BLaER1 treated with 17β-estradiol and CSF1 and Interleukin-3, amounts not matched to agents 10 nM and 100 nM (cell line): ENCODE data around the gene LPIN2.

Experiments used
- H3K27ac ChIP-seq, 11 experiments: shearing (Covaris generic); formaldehyde crosslinking; 2 replicates each; pipeline ENCODE4 v1.8.1; 2022
- H3K27me3 ChIP-seq, 11 experiments: shearing (Covaris generic); formaldehyde crosslinking; 2 replicates each; pipeline ENCODE4 v1.8.1; 2022
- H3K36me3 ChIP-seq, 11 experiments: shearing (Covaris generic); formaldehyde crosslinking; 2 replicates each; pipeline ENCODE4 v1.8.1; 2022
- H3K4me1 ChIP-seq, 10 experiments: shearing (Covaris generic); formaldehyde crosslinking; 2 replicates each; pipeline ENCODE4 v1.8.1; 2022
- H3K4me2 ChIP-seq, 11 experiments: shearing (Covaris generic); formaldehyde crosslinking; 2 replicates each; pipeline ENCODE4 v1.8.1; 2022
- H3K4me3 ChIP-seq, 10 experiments: shearing (Covaris generic); formaldehyde crosslinking; 2 replicates each; pipeline ENCODE4 v1.8.1; 2022
- H3K9ac ChIP-seq, 11 experiments: shearing (Covaris generic); formaldehyde crosslinking; 2 replicates each; pipeline ENCODE4 v1.8.1; 2022
- H3K9me3 ChIP-seq, 11 experiments: shearing (Covaris generic); formaldehyde crosslinking; replicated peaks in 1 of 11; 2 replicates each; pipeline ENCODE4 v1.8.1; 2022
- H4K20me1 ChIP-seq, 11 experiments: shearing (Covaris generic); formaldehyde crosslinking; 2 replicates each; pipeline ENCODE4 v1.8.1; 2022
- Cebpa-rat ChIP-seq, 11 experiments: shearing (Covaris generic); IDR thresholded peaks; 2 replicates each; pipeline ENCODE4 v1.8.1; 2022

LPIN2 gene

GRCh38 chr18:3013024-3013804 is at the start of gene LPIN2:
LPIN2 (minus strand) TSS chr18:3013144; CDS start chr18:2960840, 52,304 bp downstream.
- peak within 1 kb of the TSS; percentile 94 to 98 (median 97) for H3K9ac ChIP-seq
- H3K4me3 ChIP-seq = peak within 1 kb of the TSS; percentile 83 to 95 (median 89)
- no peaks in the 10 kb centered on the region for H3K9me3 ChIP-seq
- H3K27me3 ChIP-seq = no peaks in the 10 kb centered on the region
- H4K20me1 ChIP-seq = peaks cover 6 to 39% (median 35%) of the 10 kb centered on the region in 11 experiments; a peak in 18 of 22 replicates
- H3K36me3 ChIP-seq = peaks cover 23 to 36% (median 34%) of the 10 kb centered on the region in 11 experiments
- H3K4me1 ChIP-seq = peaks cover 75 to 86% (median 83%) of the 10 kb centered on the region in 10 experiments
- peak within 1 kb of the TSS; percentile 93 to 98 (median 95) for H3K4me2 ChIP-seq
- H3K27ac ChIP-seq = peak within 1 kb of the TSS; percentile 89 to 97 (median 93)
- TF ChIP-seq Cebpa-rat (IDR thresholded peaks at IDR 0.05) = no peak

GRCh38 chr18:3061581-3062312 is 48.8 kb upstream of the LPIN2 start:
- H3K36me3 ChIP-seq = no peaks in the 10 kb centered on the region
- peak overlapping the region in 1 of 10 experiments; percentile 17; a peak in 1 of 20 replicates for H3K4me3 ChIP-seq
- peak overlapping the region in 9 of 11 experiments; percentile 15 to 52 (median 37); a peak in 12 of 22 replicates for H3K9ac ChIP-seq
- peak overlapping the region; percentile 62 to 80 (median 71) for H3K4me2 ChIP-seq
- H3K27me3 ChIP-seq = no peaks in the 10 kb centered on the region
- no peaks in the 10 kb centered on the region for H4K20me1 ChIP-seq
- peaks cover 54 to 68% (median 65%) of the 10 kb centered on the region in 10 experiments for H3K4me1 ChIP-seq
- peak overlapping the region; percentile 30 to 81 (median 75); a peak in 20 of 22 replicates for H3K27ac ChIP-seq
- peaks cover 0 to 4% (median 0%) of the 10 kb centered on the region in 11 experiments; a peak in 2 of 22 replicates for H3K9me3 ChIP-seq
- TF ChIP-seq Cebpa-rat (IDR thresholded peaks at IDR 0.05) = no peak

- Histone ChIP-seq H3K4me3 (peak overlapping the region in 6 of 10 experiments; percentile 1 to 33 (median 10); a peak in 6 of 20 replicates), H3K27ac (peak overlapping the region; percentile 26 to 81 (median 75); a peak in 21 of 22 replicates), H3K9me3 (peaks cover 0 to 4% (median 0%) of the 10 kb centered on the region in 11 experiments; a peak in 2 of 22 replicates), H3K9ac (peak overlapping the region in 9 of 11 experiments; percentile 37 to 54 (median 39); a peak in 16 of 22 replicates), H3K4me1 (peaks cover 54 to 76% (median 66%) of the 10 kb centered on the region in 10 experiments), H3K36me3 (no peaks in the 10 kb centered on the region), H3K27me3 (no peaks in the 10 kb centered on the region), H3K4me2 (peak overlapping the region; percentile 62 to 80 (median 71)), H4K20me1 (no peaks in the 10 kb centered on the region)
- TF ChIP-seq Cebpa-rat (IDR thresholded peaks at IDR 0.05) = no peak
These were observed 48.0 kb upstream of the LPIN2 start for GRCh38 chr18:3060667-3061580.

GRCh38 chr18:3059272-3059671 is 46.3 kb upstream of the LPIN2 start:
- no peaks in the 10 kb centered on the region for H3K27me3 ChIP-seq
- no peak overlapping the region for H3K4me3 ChIP-seq
- peaks cover 0 to 4% (median under 1%) of the 10 kb centered on the region in 11 experiments; a peak in 8 of 22 replicates for H3K9me3 ChIP-seq
- H4K20me1 ChIP-seq = no peaks in the 10 kb centered on the region
- H3K4me2 ChIP-seq = peak overlapping the region; percentile 46 to 78 (median 68)
- peaks cover 54 to 76% (median 66%) of the 10 kb centered on the region in 10 experiments for H3K4me1 ChIP-seq
- peak overlapping the region in 4 of 11 experiments; percentile 9 to 44 (median 28); a peak in 3 of 22 replicates for H3K9ac ChIP-seq
- no peak for TF ChIP-seq Cebpa-rat (IDR thresholded peaks at IDR 0.05)
- no peaks in the 10 kb centered on the region for H3K36me3 ChIP-seq
- peak overlapping the region in 10 of 11 experiments; percentile 26 to 81 (median 75); a peak in 19 of 22 replicates for H3K27ac ChIP-seq

GRCh38 chr18:3058328-3059191 is 45.6 kb upstream of the LPIN2 start:
- Histone ChIP-seq H3K27ac (peak overlapping the region in 10 of 11 experiments; percentile 26 to 81 (median 75); a peak in 19 of 22 replicates), H3K36me3 (no peaks in the 10 kb centered on the region), H4K20me1 (no peaks in the 10 kb centered on the region), H3K4me1 (peaks cover 54 to 76% (median 66%) of the 10 kb centered on the region in 10 experiments), H3K4me2 (peak overlapping the region; percentile 46 to 78 (median 68)), H3K27me3 (no peaks in the 10 kb centered on the region), H3K4me3 (no peak overlapping the region), H3K9me3 (peaks cover under 1 to 12% (median 7%) of the 10 kb centered on the region in 11 experiments; a peak in 18 of 22 replicates), H3K9ac (peak overlapping the region in 6 of 11 experiments; percentile 2 to 44 (median 12); a peak in 4 of 22 replicates)
- no peak for TF ChIP-seq Cebpa-rat (IDR thresholded peaks at IDR 0.05)

- peak overlapping the region; percentile 46 to 78 (median 68) for H3K4me2 ChIP-seq
- no peak overlapping the region for H3K4me3 ChIP-seq
- H3K9me3 ChIP-seq = peaks cover 11 to 22% (median 17%) of the 10 kb centered on the region in 11 experiments; a peak in 21 of 22 replicates
- no peaks in the 10 kb centered on the region for H4K20me1 ChIP-seq
- H3K36me3 ChIP-seq = no peaks in the 10 kb centered on the region
- H3K9ac ChIP-seq = no peak overlapping the region
- no peaks in the 10 kb centered on the region for H3K27me3 ChIP-seq
- H3K27ac ChIP-seq = peak overlapping the region in 4 of 11 experiments; percentile 2 to 33 (median 13); a peak in 3 of 22 replicates
- H3K4me1 ChIP-seq = peaks cover 50 to 66% (median 59%) of the 10 kb centered on the region in 10 experiments
- no peak for TF ChIP-seq Cebpa-rat (IDR thresholded peaks at IDR 0.05)
These were observed 44.6 kb upstream of the LPIN2 start for GRCh38 chr18:3057526-3057925.

GRCh38 chr18:3056311-3056710 is 43.4 kb upstream of the LPIN2 start:
- Histone ChIP-seq H3K9me3 (peaks cover 12 to 33% (median 25%) of the 10 kb centered on the region in 11 experiments; a peak in 21 of 22 replicates), H3K4me2 (0 out of 22 replicates have a peak overlapping the region, but pooled peaks of 1 of the 11 experiments have one; percentile 66), H3K9ac (no peak overlapping the region), H4K20me1 (no peaks in the 10 kb centered on the region), H3K36me3 (no peaks in the 10 kb centered on the region), H3K27ac (no peak overlapping the region), H3K4me1 (peaks cover 50 to 65% (median 56%) of the 10 kb centered on the region in 10 experiments), H3K4me3 (no peak overlapping the region), H3K27me3 (no peaks in the 10 kb centered on the region)
- no peak for TF ChIP-seq Cebpa-rat (IDR thresholded peaks at IDR 0.05)
